Stimulated activated CD4-positive, alpha-beta T cell treated with anti-CD3 and anti-CD28 coated beads, TNF-alpha, amount 100 ng/mL, for 48 hours (primary cell): ENCODE measurements around the gene URI1.

ENCODE experiments used
- DNase-seq, 3 donors: peaks; one replicate each; pipeline ENCODE4 v3.0.0-alpha.2; 2020; ENCODE audit warnings: low read depth in 3 of 3

URI1 gene

DNA sequence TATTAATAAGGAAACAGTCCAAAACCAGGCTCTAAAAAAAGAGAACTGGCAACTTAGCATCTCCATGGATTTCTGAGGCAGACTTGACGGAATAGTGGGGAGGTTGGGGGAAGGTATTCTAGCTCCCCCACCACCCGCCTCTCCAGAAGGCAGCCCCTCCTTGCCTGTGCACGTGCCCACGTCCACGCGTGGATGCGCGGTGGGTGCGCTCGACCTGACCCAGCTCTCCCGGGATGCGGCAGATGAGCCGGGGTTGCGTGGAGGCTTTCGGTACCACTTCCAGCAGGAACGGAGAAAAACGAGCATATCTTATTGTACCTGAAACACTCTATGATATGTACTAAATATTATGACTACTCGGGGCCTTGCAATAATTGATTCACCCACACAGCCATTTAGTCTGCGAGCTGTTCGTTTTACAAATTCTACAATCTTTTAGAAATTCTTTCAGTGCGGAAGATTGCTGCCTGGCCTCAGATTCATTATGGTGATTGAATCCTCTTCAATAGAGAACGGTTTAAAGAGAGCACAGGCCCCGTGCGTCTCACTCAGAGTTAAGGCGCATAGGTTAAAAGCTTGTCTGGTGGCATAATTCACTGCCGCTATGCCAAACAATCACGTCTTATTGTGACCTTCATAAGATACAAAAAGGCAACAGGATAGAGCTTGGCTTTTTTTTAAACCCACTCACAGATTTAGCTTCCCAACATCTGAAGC is 117.9 kb downstream of the URI1 start:
- no peak for DNase-seq

DNA sequence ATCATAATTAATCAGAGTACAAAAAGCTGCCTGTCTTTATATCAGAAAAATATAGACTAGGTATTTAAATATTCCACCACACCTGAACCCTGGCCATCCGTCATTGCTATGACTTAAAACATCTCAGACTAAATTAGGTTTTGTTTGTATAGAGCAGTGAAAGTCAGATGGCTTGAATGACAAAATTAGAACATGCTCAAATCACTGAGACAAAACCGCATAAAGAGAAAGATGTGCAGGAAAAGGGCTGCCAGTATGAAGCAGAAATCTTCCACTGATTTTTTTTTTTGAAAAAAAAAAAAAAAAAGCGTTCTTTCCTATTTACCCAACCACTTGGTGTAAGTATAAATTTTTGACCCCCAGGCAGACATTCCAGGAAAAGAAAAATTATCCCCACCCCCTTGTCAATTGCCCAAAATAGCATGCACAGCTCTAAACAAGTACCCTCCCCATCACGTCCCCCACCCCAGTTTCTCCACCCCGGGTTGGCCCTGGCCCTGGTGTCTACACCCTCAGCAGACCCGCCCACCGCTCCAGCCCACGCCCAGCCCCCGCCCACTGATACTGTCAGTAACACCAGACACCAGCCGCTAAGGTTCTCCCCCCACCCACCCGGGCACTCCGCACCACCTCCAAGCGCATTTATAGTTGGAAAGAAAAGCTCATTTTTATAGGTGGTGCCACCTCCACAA is 118.6 kb downstream of the URI1 start:
- no peak for DNase-seq

DNA sequence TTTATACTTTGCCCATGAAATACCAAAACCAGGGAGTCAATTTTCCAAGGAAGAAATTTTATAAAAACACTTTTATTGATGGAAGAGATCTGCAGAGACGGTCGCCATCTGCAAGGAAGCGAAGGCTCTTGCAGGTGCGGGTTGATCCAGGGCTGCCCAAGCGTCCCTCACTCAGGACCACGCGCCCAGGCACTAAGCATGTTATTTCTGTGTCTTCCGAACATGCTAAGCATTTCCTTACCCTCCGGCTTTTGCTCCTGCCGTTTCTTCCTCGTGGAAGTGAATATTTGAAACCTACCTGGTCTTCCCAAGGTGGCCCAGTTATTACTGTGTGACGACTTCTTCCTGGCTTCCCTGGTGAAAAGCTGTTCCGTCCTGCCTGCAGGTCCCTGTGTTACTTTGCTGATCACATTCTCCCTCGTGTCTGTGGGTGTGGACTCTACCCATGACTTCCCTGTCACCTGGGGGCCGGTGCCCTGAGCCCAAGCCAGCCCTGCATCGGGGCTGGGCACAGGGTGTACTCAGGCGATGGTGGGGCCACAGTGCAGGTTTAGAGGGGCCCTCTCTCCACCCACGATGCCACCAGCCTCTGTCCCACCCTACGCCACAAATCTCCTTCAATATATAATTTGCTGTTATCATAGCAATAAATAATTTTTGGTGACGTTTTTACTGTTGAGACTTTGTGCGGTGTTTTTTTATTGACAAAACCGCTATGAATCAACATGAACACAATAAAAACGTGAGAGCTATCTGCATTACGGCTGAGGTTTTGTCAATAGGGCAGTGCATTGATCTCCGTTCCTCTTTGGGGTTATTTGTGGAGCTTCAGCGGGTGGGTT is 119.4 kb downstream of the URI1 start:
- no peak for DNase-seq

DNA sequence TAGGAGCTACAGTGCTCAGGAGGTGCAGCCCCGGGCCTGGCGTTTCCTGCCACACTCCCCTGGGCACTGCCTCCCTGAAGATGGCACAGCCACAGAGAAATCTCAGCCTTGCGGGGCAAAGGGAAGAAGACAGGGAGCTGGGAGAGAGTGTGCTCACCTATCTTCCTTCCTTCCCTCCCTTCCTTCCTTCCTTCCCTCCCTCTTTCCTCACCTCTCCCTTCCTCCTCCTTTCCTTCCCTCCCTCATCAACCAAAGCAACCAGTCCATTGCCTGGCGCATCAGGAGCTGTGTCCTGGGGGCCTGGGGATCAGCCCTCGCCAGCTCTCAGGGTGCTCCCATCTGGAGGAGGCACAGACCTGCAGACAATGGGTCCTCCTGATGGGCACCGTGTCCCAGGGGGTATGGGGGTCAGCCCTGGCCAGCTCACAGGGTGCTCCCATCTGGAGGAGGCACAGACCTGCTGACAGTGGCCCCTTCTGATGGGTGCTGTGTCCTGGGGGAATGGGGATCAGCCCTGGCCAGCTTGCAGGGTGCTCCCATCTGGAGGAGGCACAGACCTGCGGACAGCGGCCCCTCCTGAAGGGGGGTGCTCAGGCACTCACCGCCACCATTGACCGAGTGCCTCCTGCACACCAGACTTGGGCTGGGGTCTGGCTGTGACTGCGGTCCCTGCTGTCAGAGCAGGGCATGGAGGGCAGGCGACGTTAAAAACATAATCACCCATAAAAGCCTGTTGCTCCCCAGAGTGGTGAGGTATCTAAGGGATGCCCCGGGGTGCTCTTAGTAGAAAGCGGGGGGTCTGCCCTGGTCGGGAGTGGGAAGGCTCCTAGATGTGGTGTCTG is 120.2 kb downstream of the URI1 start:
- DNase-seq, result no peak

DNA sequence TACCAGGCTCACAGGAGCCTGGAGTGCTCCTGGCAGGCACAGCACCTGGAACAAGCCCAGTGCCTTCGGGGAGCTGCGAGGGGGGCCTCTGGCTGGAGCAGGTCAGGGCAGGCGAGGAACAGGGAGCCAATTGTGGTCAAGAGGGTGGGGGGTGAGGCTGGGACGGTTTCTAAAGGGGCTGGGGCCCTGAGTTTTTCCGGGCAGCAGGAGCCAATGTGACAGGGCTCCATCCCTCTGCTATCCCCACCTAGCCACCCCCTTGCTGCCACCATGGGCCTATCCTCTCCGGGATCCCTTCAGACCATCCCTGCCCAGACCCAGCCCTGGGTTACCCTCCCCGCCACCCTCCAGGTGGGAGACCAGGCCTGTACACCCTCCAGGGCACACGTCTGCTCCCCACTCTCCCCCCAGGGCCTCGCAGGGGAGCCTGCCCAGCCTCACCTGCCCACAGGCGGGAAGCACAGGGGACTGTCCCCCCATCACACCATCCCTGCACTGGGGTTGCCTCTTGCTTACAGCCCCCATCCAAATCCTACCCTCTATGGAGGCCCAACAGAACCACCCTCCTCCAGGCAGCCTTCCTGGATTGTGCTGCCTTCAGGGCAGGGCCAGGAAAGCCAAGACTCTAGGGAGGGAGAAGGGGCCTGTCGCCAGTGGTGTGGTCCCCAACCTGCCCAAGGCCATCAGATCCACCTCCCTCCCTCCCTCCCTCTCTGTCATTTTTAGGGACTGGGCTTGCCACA is 121.0 kb downstream of the URI1 start:
- DNase-seq, result no peak

DNA sequence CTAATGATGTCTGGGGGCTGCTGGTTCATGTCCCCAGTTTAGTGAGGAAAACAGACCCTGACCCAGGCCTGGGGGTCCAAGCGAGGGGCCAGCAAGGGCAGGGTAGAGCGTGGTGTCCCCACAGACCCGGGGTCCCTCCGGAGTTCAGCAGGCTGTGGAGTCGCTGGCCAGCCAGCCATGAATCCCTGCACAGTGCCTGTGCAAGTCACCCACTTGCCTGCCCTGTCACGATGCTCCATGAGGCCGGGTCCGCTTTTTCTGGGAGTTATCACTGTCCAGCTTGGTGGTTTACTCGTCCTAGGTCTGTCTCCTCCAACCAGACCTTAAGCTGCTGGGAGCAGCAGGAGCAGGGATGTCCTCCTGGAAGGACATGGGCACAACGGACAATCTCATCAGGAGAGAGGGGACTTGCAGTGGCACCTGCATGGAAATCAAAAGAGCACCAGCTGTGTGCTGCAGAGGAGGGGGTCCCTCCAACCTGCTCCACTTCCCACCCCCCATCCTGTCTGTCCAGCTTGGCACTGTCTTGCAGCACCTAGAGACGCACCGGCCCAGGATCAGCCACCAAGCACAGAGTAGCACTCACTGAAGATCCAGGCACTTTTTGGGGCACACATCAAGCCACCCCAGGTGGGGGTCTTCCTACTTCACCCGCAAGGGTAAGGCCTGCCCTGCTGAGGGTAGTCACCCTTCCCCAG is 121.8 kb downstream of the URI1 start:
- DNase-seq, result no peak

DNA sequence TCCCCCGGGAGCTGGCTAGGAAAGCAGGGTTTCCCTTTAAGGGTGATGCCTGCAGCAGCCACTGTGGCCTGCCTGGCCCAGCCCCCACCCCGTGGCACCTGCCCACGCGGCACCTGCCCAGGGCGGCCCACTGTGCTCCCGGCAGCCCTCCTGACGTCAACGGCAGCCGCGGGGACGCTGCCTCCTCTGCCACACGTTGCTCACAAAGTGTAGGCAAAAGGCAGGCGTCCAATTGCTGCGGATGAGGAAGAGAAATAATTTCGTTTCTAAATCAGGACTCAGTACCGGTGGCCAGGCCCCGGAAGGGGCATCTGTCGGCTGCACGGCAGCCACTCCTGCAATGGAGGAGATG is 122.3 kb downstream of the URI1 start:
- DNase-seq, result no peak

DNA sequence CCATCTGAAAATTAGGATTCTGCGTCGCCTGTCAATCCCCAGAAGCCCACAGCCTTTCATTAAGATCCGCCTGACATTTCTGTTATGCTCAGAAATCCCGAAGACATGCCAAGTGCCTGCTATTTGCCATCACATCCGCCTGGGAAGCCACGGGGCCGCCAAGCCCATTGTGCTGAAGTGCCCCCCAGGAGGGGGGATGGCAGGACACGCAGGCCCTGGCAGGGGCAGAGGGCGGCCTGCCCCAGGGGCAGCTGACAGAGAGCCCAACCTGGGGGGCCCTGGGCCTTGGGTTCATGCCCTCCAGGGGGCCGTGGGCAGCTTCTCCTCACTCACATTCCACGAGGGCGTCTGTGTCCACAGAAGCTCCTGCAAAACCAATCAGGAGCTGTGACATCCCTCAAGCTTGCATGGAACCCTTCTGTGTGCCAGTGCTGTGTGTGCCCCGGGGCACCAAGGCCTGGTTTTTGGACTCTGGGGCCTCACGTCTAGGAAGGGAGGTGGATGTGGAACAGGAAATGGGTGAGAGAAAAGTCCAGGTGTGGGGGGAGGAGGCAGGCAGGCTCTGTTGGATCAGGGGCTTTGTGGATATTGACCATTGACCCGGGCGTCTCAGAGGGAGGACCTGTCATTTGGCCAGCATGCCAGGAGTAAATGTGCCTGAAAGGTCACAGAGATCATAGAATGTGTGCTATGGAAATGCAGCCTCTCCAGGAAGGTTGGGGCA is 122.9 kb downstream of the URI1 start:
- no peak for DNase-seq

DNA sequence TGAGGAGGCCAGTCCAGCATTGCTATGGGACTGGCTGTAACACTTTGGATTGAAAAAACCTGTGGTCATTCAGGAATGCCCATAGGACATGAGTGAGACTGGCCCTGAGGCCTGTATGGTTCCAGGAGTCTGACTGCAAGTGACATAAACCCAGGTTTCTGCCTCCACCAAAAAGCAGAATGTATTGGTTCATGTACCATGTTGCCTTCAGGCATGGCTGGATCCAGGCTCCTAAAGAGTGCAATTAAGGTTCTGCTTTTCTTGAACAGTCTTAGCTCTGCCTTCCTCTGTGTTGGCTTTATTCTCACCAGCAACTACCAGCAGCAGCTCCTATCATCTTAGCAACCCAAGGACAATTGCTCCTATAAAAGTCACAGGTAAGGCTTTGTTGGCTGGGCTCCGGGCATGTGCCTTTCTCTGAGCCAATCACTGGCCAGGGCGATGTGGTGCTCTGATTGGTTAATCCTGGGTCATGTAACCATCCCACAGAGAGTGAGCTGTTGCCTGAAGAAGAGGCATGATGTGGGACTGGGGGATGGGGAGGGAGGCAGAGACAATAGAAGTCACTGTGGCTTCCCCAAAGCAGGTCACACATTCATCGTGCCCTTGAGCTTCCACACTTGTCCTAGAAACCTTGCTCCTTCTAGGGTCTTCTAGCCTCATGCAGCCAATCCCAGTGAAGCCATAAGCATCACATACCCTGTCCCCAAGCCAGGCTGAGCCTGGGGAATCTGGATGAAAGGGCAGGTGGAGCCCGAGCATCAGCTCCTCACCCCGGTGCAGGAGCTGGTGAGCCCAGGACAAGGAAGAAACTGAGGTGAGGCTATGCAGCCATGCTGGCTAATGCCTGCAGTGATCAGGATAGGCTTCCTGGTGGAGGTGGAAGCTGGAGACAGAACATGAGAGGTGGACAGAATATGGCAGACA is 123.9 kb downstream of the URI1 start:
- no peak for DNase-seq
